ENCODE results near the gene SBF2.

- TF ChIP-seq, protein P1, sequence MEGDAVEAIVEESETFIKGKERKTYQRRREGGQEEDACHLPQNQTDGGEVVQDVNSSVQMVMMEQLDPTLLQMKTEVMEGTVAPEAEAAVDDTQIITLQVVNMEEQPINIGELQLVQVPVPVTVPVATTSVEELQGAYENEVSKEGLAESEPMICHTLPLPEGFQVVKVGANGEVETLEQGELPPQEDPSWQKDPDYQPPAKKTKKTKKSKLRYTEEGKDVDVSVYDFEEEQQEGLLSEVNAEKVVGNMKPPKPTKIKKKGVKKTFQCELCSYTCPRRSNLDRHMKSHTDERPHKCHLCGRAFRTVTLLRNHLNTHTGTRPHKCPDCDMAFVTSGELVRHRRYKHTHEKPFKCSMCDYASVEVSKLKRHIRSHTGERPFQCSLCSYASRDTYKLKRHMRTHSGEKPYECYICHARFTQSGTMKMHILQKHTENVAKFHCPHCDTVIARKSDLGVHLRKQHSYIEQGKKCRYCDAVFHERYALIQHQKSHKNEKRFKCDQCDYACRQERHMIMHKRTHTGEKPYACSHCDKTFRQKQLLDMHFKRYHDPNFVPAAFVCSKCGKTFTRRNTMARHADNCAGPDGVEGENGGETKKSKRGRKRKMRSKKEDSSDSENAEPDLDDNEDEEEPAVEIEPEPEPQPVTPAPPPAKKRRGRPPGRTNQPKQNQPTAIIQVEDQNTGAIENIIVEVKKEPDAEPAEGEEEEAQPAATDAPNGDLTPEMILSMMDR (IDR thresholded peaks at IDR 0.05), result no peak
- no peak for TF ChIP-seq POLR2A (IDR thresholded peaks at IDR 0.05)
These were observed 509.3 kb downstream of the SBF2 start for GRCh38 chr11:9784602-9785315.

All from tibial nerve (tissue), 3 donors.